22Rv1 (cell line): ENCODE results near the gene PKIG.

Source experiments
- CTCF ChIP-seq: fragments of 450-650 bp; IDR thresholded peaks from 2 replicates; pipeline ENCODE4 v1.5.1; 2017; ENCODE audit warnings: mild to moderate bottlenecking
- ZFX ChIP-seq: fragments of 450-650 bp; IDR thresholded peaks from 2 replicates; pipeline ENCODE4 v1.6.1; 2017; ENCODE audit warnings: antibody characterized with exemption, borderline replicate concordance

GRCh38 chr20:44657875-44658274 is 75.5 kb downstream of the PKIG start:
- TF ChIP-seq CTCF (no peak), ZFX (no peak)
